ENCODE results near the gene FAAP20. TPM values are rescaled to one million over a fixed set of nuclear protein-coding genes. Genes with fewer than 3 reads are reported as not detected.
A peak's percentile ranks its signal among the peaks of the same experiment; 100 is the strongest.

The FAAP20 gene, protein sequence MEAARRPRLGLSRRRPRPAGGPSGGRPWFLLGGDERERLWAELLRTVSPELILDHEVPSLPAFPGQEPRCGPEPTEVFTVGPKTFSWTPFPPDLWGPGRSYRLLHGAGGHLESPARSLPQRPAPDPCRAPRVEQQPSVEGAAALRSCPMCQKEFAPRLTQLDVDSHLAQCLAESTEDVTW
- total RNA-seq (10 to 100 TPM; 44.6 to 48.6 TPM), total RNA-seq (11.6 to 17.6 reads per million in 2 donors)

DNA sequence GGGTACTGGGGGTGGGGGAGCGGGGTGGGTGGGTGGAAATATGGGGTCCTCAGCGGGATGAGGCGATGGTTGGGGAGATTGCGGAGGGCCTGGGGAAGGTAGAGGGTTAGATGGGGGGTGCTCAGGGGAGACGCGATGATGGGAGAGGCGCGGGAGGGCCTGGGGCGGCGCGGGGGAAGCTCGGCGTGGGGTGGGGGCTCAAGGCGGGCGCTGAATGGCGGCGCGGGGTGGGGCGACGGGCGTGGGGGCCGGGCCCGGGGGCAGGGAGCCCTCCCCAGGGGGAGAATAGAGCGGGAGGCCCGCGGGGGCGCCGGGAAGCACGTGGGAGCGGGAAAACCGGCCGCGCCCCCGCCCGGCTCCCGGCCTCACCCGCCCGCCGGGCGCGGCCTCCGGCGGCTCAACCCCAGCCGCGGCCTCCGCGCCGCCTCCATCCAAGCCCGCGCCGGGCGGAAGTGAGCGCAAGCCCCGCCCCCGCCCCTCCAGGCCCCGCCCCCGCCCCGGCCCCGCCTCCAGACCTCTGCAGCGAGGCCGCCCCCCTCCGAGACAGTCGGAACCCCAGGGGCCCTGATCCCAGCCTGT is at the start of gene FAAP20:
Gene FAAP20, minus strand, starts transcription at position 454 of the 579 bp plus-strand sequence. Its CDS starts 23 bp downstream, at position 431.
- H3K36me3 Mint-ChIP-seq (ENCODE audit: low read depth), result no peaks in the 10 kb centered on the region
- H3K27me3 Mint-ChIP-seq, result no peaks in the 10 kb centered on the region
- peak in 2 of 3 donors; percentile 70 to 73 for DNase-seq
- peak within 1 kb of the TSS; percentile 92 for H3K4me3 Mint-ChIP-seq
- ATAC-seq, result peak; percentile 72
- no peaks in the 10 kb centered on the region for H3K9me3 ChIP-seq (ENCODE audit: control insufficient read depth, low read length, poor library complexity, severe bottlenecking)
- H3K4me1 Mint-ChIP-seq, result peaks cover 14% of the 10 kb centered on the region
- peak within 1 kb of the TSS; percentile 53 for H3K27ac Mint-ChIP-seq

DNA sequence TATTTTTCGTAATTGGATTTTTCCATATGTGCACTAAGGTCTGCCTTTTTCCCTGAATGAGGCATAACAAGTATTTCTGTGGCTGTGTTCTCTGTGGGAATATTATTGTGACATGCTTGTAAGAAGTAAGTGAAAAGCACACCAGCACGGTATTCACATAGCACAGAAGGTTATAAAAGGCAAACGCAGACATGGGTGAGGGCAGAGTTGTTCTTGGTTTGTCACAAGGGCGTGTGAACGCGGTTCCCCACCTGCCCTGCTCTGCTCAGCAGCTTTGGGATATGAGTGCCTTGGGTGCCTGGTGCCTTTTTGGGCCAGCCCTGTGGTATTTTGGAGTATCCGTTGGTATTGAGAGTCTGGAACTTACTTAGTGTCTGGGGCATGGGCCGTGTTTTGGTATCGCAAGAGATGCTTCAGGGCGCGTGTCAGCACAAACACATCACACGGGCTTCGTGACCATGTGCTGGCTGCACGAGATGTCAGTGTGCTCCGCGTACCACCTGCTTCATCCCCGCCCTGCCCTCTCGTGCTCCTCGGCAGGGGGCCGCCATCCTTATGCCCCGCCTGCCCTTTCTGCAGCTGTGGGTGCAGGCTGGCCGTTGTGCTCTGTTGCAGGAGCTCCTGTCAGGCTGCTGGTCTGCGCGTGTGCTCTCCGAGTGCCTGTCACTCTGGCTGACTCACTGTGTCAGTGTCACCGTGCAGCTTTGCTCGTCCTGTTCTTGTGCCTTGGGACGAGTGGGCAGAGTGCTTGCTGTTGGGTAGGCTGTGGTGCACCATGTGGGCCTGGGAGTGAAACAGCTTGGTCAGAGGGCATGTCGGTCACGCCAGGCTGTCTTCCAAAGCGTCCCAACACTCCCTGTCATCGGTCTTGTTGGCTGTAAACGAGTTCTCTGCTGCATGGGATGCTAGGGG is 48.5 kb upstream of the FAAP20 start:
- Mint-ChIP-seq H3K4me1 (peaks cover 60% of the 10 kb centered on the region), H3K27me3 (no peaks in the 10 kb centered on the region), H3K4me3 (peak overlapping the region; percentile 61), H3K27ac (peak overlapping the region; percentile 88), H3K36me3 (ENCODE audit: low read depth) (peaks cover 5% of the 10 kb centered on the region)
- no peaks in the 10 kb centered on the region for H3K9me3 ChIP-seq (ENCODE audit: control insufficient read depth, low read length, poor library complexity, severe bottlenecking)
- ATAC-seq (no peak), DNase-seq (no peak)

DNA sequence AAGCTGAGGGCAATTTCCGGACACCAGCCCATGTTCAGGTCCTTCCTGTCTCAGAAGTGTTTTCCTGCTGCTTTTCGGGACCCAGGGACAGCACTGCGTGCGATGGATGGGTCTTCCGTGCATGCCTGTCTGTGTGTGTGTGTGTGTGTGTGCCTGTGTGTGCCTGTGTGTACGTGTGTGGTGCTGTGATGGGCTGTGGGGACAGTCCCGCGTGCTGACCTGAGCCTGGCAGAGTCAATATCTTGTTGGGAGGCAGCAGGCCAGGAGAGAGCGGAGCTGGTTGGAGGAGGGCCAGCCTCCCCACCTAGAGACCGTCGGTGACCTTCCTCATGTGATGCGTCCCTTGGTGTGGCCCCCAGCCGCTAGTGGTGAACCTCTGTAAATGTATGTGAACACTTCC is 47.2 kb upstream of the FAAP20 start:
- H3K27me3 Mint-ChIP-seq, result no peaks in the 10 kb centered on the region
- ATAC-seq, result no peak
- no peak for DNase-seq
- H3K9me3 ChIP-seq (ENCODE audit: control insufficient read depth, low read length, poor library complexity, severe bottlenecking), result no peaks in the 10 kb centered on the region
- peak overlapping the region; percentile 78 for H3K4me3 Mint-ChIP-seq
- H3K36me3 Mint-ChIP-seq (ENCODE audit: low read depth), result peaks cover 5% of the 10 kb centered on the region
- H3K27ac Mint-ChIP-seq, result peak overlapping the region; percentile 88
- H3K4me1 Mint-ChIP-seq, result peaks cover 67% of the 10 kb centered on the region

DNA sequence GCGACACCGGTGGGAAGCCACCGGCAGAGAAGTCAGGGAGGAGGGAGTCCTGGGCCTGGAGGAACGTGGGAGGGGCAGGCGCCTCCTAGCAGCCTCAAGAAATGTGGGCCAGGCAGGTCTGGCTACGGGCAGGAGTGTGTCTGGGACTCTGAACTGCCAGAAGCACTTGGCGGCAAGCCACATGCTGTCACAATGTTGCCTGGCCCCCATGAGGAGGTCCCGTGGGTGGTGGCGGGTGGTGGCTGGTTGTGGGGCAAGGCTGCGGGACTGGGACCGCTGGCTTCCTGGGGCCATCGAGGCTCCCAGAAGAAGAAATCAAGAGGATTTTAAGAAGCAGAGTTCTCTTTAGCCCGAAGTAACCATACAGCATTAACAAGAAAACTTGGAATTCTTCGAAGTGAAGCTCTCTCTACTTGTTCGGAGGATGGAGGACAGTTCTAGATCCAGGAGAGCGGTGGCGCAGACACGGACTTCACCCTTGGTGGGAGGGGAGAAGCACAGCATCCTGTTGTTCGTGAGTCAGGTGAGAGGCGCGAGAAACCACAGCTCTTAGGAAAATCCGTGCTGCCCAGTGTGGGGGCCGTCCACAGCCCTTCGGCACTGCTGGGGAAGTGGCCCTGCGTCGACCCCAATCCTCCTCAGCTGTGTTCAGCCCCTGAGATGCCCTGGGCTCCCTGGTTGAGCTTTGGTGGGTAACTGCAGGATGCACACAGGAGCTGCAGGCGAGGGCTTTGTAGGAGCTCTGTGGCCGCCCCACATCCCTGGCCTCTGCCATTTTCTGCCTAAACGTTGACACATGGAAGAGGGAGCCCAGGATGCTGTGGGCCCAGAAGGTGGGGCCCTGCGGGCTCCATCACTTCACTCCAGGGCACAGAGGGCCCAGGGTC is 45.9 kb upstream of the FAAP20 start:
- Mint-ChIP-seq H3K36me3 (ENCODE audit: low read depth) (peaks cover 2% of the 10 kb centered on the region), H3K4me3 (peak overlapping the region; percentile 78), H3K27me3 (no peaks in the 10 kb centered on the region), H3K4me1 (peaks cover 68% of the 10 kb centered on the region), H3K27ac (peak overlapping the region; percentile 96)
- DNase-seq (no peak), ATAC-seq (peak; percentile 14)
- no peaks in the 10 kb centered on the region for H3K9me3 ChIP-seq (ENCODE audit: control insufficient read depth, low read length, poor library complexity, severe bottlenecking)

DNA sequence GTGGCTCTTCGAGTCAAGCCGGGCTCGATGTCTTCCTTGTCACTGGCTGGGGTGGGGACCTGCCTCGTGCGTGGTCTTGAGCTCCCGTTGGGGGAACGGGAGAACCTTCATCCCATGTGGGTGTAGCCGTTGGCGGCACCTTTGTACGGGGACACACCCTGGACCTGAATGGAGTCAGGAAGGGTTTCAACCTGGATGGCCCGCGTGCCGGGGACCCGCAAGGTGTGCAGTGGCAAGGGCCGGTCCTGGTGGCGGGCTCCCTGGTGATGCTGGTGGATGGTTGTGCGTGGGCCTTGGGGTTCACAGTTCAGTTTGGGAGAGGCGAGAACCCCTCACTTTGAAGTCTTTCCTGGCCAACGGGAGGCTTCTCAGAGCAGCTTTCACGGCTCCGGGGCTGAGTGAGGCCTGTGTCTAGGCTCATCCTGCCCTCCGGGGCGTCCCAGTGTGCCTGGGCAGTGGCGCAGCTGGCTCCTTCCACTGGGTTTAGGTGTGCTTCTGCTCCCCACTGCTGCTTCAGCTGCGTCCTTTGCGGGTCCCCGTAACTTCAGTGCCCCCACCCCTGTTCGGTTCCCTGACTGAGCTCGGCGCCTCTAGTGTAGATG is 44.9 kb upstream of the FAAP20 start:
- DNase-seq, result no peak
- Mint-ChIP-seq H3K36me3 (ENCODE audit: low read depth) (peaks cover 2% of the 10 kb centered on the region), H3K4me3 (peak overlapping the region; percentile 78), H3K27me3 (no peaks in the 10 kb centered on the region), H3K4me1 (peaks cover 64% of the 10 kb centered on the region), H3K27ac (peak overlapping the region; percentile 96)
- no peak for ATAC-seq
- no peaks in the 10 kb centered on the region for H3K9me3 ChIP-seq (ENCODE audit: control insufficient read depth, low read length, poor library complexity, severe bottlenecking)

DNA sequence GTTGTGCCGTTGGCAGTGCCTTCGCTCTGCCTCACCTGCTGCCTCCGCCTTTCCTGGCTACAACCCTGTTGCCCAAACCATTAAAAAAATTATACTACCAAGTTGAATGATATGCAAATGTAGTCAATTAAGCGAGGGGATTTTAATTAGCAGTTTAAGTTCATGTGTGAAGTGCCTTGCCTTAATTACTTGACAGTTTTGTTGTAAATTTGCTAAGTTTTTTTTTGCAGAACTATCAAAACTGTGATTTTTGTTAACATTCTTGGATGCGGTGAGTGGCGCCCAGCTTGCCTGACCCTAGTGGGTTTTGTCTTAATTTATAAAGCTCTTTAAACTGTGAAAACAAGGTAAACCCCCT is 44.4 kb upstream of the FAAP20 start:
- peaks cover 64% of the 10 kb centered on the region for H3K4me1 Mint-ChIP-seq
- no peaks in the 10 kb centered on the region for H3K27me3 Mint-ChIP-seq
- no peak for DNase-seq
- peak overlapping the region; percentile 96 for H3K27ac Mint-ChIP-seq
- no peak for ATAC-seq
- peak overlapping the region; percentile 75 for H3K4me3 Mint-ChIP-seq
- H3K36me3 Mint-ChIP-seq (ENCODE audit: low read depth), result peaks cover 2% of the 10 kb centered on the region
- no peaks in the 10 kb centered on the region for H3K9me3 ChIP-seq (ENCODE audit: control insufficient read depth, low read length, poor library complexity, severe bottlenecking)

DNA sequence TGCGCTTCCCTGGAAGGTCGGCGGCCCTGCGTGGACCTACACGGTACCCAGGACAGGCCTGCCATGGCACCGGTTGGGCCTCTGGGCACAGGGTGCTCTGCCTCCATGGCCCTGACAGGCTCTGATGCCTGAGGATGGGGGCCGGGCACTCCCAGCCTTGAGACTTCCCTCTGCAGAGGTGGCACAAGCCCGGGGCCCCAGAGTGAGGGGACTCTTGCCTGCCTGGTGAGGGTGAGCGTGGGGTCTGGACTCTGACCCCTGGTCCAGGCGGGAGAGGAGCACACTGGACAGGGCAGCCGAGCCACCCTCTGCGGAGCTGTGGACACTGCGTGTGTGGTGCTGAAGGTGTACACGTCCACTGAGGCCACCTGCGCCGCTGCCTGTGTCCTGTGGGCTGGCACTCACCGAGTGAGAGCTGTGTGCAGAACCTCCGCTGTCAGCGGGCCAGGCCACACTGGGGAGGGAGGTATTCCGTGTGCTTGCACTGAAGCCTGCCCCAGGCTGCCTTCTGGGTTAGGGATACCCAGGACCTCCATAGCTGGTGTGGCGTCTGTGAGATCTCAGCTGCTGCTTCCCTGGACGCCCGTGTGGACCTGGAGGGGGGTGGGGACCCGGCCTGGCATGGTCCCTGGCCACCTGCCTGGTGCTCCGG is 43.9 kb upstream of the FAAP20 start:
- H3K27ac Mint-ChIP-seq, result peak overlapping the region; percentile 96
- H3K9me3 ChIP-seq (ENCODE audit: control insufficient read depth, low read length, poor library complexity, severe bottlenecking), result no peaks in the 10 kb centered on the region
- DNase-seq (no peak), ATAC-seq (no peak)
- peaks cover 61% of the 10 kb centered on the region for H3K4me1 Mint-ChIP-seq
- H3K4me3 Mint-ChIP-seq, result peak overlapping the region; percentile 75
- H3K36me3 Mint-ChIP-seq (ENCODE audit: low read depth), result peaks cover 2% of the 10 kb centered on the region
- H3K27me3 Mint-ChIP-seq, result no peaks in the 10 kb centered on the region

DNA sequence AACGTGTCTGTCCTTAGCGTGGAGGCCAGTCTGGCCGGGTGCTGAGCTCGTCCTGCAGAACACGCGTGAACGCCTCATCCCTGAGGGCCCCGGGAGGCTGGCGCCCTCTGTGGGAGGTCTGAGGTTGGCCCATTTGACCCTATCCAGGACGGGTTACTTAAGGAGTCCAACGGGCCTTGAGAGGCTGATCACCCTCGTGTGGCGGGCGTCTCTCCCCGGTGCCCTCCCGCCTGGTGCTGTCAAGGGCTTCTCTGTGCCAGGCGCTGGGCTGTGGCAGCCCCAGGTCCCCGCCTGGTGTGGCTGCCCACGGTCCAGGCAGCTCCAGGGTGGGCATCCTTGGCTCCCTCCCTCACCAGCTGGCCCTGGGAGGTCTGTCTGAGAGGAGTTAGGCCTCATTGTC is 43.2 kb upstream of the FAAP20 start:
- Mint-ChIP-seq H3K4me3 (peak overlapping the region; percentile 92), H3K36me3 (ENCODE audit: low read depth) (peaks cover 3% of the 10 kb centered on the region), H3K27me3 (no peaks in the 10 kb centered on the region), H3K27ac (peak overlapping the region; percentile 96), H3K4me1 (peaks cover 59% of the 10 kb centered on the region)
- no peaks in the 10 kb centered on the region for H3K9me3 ChIP-seq (ENCODE audit: control insufficient read depth, low read length, poor library complexity, severe bottlenecking)
- DNase-seq (no peak), ATAC-seq (no peak)

DNA sequence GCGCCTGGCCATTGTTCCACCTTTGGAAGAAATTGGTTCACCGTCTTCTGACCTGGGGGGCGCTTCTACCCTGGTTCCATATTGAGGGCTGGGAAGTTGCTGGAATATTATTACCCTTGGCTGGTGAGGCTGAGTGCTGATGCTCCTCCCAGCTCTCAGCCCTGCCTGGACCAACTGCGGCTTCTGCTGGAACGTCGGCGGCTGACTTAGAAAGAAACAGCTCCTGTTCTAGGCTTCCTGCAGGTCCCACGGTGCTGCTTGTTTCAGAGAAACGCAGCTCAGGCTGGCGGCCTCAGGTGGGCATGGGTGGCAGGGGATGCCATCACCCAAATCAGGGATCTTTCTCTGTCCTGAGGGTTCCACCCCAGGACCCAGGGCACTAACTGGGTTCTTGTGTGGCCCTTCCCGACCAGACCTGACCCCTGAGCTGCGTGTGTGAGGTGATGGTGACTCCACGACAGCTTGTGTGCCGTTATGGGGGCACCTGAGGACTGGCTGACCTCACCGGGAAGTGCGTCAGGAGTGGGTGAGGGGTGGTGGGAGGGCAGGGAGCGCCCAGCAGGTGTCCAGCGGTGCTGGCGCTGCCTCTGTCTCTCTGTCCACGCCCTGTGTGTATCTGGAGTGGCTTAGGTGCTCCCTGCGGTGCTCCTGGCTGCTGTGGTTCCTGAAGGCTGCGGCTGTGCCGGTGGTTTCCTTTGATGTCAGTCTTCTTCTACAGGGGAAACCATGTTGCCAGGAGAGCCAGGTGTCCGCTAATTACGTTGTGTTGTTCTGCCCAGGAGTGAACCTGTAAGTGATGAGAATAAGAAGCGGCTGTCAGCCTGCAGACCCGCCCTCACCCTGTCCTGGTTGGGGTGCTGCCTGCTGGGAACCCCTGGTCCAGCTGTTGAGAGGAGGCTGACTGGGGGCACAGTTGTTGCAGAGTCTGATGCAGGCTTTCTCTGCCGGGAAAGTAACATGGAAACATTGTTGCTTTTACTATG is 42.4 kb upstream of the FAAP20 start:
- DNase-seq (peak in 1 of 3 donors; percentile 65), ATAC-seq (peak; percentile 46)
- Mint-ChIP-seq H3K4me1 (peaks cover 60% of the 10 kb centered on the region), H3K27me3 (no peaks in the 10 kb centered on the region), H3K36me3 (ENCODE audit: low read depth) (peaks cover 5% of the 10 kb centered on the region), H3K27ac (peak overlapping the region; percentile 96), H3K4me3 (peak overlapping the region; percentile 92)
- H3K9me3 ChIP-seq (ENCODE audit: control insufficient read depth, low read length, poor library complexity, severe bottlenecking), result no peaks in the 10 kb centered on the region

DNA sequence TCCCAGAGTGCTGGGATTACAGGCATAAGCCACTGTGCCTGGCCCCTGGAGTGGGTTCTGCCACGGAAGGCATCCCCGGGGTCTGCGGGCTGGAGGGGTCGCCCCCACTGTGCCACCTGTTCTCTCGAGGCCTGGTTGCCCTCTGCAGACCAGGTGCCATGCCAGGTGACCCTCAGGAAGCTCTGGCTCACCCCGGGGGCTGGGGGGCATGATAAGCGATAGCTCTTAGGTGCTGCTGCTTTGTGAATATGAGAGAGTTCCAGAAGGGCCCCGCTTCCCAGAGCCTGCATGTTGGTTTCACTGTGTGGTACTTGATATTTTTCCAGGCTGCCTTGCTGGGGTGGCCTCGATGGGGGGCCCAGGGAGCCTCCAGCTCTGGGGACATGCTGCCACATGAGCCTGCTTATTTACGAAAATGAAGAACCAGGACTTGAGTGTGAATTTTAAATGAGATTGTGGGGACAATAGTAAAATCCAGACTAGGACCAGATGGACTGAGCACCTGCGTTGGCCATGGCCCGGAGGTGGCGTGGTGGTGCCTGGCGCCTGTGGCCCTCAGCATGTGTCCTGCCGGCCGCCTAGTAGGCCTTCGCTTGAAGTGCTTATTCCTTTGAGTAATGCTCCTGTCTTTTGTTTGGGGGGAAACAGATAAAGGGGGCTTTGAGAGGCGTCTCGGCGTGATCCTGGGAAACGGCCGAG is 40.9 kb upstream of the FAAP20 start:
- no peaks in the 10 kb centered on the region for H3K27me3 Mint-ChIP-seq
- H3K4me3 Mint-ChIP-seq, result peak overlapping the region; percentile 92
- ATAC-seq, result no peak
- peak overlapping the region; percentile 96 for H3K27ac Mint-ChIP-seq
- peaks cover 60% of the 10 kb centered on the region for H3K4me1 Mint-ChIP-seq
- H3K9me3 ChIP-seq (ENCODE audit: control insufficient read depth, low read length, poor library complexity, severe bottlenecking), result no peaks in the 10 kb centered on the region
- no peak for DNase-seq
- H3K36me3 Mint-ChIP-seq (ENCODE audit: low read depth), result peaks cover 6% of the 10 kb centered on the region

DNA sequence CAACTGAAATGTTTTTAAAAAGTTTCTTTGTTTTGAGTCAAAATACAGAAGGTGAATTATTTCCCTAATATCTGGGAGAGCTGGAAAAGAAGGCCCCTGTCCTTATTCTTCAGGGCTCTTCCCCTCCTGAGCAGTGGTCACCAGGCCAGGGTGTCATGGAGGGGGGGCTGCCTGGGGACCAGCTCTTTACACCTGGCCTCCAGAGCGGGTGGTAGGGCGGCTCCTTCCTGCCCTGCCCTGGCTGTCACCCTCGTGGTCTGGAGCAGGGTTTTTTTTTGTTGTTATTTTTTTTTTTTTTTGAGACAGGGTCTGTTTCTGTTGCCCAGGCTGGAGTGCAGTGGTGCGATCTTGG is 40.2 kb upstream of the FAAP20 start:
- H3K4me3 Mint-ChIP-seq, result peak overlapping the region; percentile 92
- peaks cover 6% of the 10 kb centered on the region for H3K36me3 Mint-ChIP-seq (ENCODE audit: low read depth)
- H3K4me1 Mint-ChIP-seq, result peaks cover 55% of the 10 kb centered on the region
- no peaks in the 10 kb centered on the region for H3K9me3 ChIP-seq (ENCODE audit: control insufficient read depth, low read length, poor library complexity, severe bottlenecking)
- DNase-seq, result no peak
- H3K27ac Mint-ChIP-seq, result peak overlapping the region; percentile 96
- H3K27me3 Mint-ChIP-seq, result no peaks in the 10 kb centered on the region
- ATAC-seq, result peak; percentile 25

All from T-helper 17 cell (primary cell).